Astrocyte of the cerebellum (primary cell): ENCODE results near the gene HEYL.

Experiments
- DNase-seq: peaks from one replicate; pipeline ENCODE4 v3.0.0-alpha.2; 2011; ENCODE audit warnings: low read depth
- H3K4me3 ChIP-seq: 2 replicates; pipeline ENCODE4 v1.5.1; 2011; ENCODE audit warnings: mild to moderate bottlenecking, low read depth, low read length, moderate library complexity
- CTCF ChIP-seq: IDR thresholded peaks from 2 replicates; pipeline ENCODE4 v1.5.1; 2012; ENCODE audit warnings: low read length, low read depth, moderate library complexity, mild to moderate bottlenecking; ENCODE audit errors: missing control alignments
- in situ Hi-C: cut with HindIII; loops from 2 replicates; pipeline ENCODE4 v1.10.0; 2017; ENCODE audit warnings: low sequenced_read_pairs

The HEYL gene

GRCh38 chr1:39653546-39654031 is 14.1 kb upstream of the HEYL start:
- in situ Hi-C loops = no loop called here
- no peak overlapping the region for H3K4me3 ChIP-seq
- peak; percentile 87 for TF ChIP-seq CTCF
- peak; percentile 53 for DNase-seq

GRCh38 chr1:39652554-39652953 is 13.1 kb upstream of the HEYL start:
- DNase-seq = no peak
- TF ChIP-seq CTCF = no peak
- in situ Hi-C loops = no loop called here
- H3K4me3 ChIP-seq = no peak overlapping the region

- DNase-seq = no peak
- no peak overlapping the region for H3K4me3 ChIP-seq
- no peak for TF ChIP-seq CTCF
- in situ Hi-C loops = no loop called here
Observed at GRCh38 chr1:39652105-39652504, 12.7 kb upstream of the HEYL start.

- no peak for TF ChIP-seq CTCF
- in situ Hi-C loops = no loop called here
- H3K4me3 ChIP-seq = no peak overlapping the region
- DNase-seq = no peak
Observed at GRCh38 chr1:39650431-39650830, 11.0 kb upstream of the HEYL start.

- no peak for TF ChIP-seq CTCF
- no peak for DNase-seq
- H3K4me3 ChIP-seq = no peak overlapping the region
- in situ Hi-C loops = no loop called here
Observed at GRCh38 chr1:39649636-39650185, 10.3 kb upstream of the HEYL start.

- in situ Hi-C loops = no loop called here
- TF ChIP-seq CTCF = no peak
- DNase-seq = no peak
- no peak overlapping the region for H3K4me3 ChIP-seq
Observed at GRCh38 chr1:39648496-39648895, 9.1 kb upstream of the HEYL start.
